HEK293 (cell line): ENCODE data around the gene PARP6.

Experiments
- CTCF ChIA-PET: fragments of 350-600 bp; formaldehyde crosslinking; extraction: SDS; loops from one replicate; lab custom pipeline; 2021; ENCODE audit warnings: antibody characterized with exemption; lab: Yijun Ruan, JAX
- POLR2A ChIA-PET: fragments of 300-600 bp; formaldehyde crosslinking; extraction: SDS; loops from one replicate; lab custom pipeline; 2020; ENCODE audit warnings: antibody characterized with exemption, inconsistent platforms; lab: Yijun Ruan, JAX
- H3K27ac ChIP-seq: fragments of 200-500 bp; sonication (Bioruptor generic); 2 replicates; pipeline ENCODE4 v1.5.1; 2014; ENCODE audit warnings: low read depth, low read length, control low read depth, inconsistent platforms; ENCODE audit errors: extremely low read depth
- H3K36me3 ChIP-seq, 2 experiments: fragments of 200-500 bp in 1 of 2; sonication (Bioruptor generic) in 1 of 2; 1 replicate in 1 of 2; 2 replicates in 1 of 2; pipeline ENCODE4 v1.5.1; 2014 to 2017; ENCODE audit warnings: inconsistent platforms in 2 of 2, low read length in 2 of 2; ENCODE audit not compliant: control insufficient read depth in 2 of 2, insufficient read depth in 1 of 2
- H3K4me1 ChIP-seq: fragments of 200-500 bp; sonication (Bioruptor generic); 2 replicates; pipeline ENCODE4 v1.5.1; 2014; ENCODE audit warnings: mild to moderate bottlenecking, low read length, inconsistent platforms; ENCODE audit not compliant: control insufficient read depth, insufficient read depth
- H3K4me3 ChIP-seq: 2 replicates; pipeline ENCODE4 v1.5.1; 2011; ENCODE audit warnings: low read depth, mild to moderate bottlenecking, control low read depth, low read length, moderate library complexity
- H3K9me3 ChIP-seq: fragments of 200-500 bp; sonication (Bioruptor generic); 2 replicates; pipeline ENCODE4 v1.5.1; 2014; ENCODE audit warnings: low read depth, low read length, inconsistent platforms; ENCODE audit not compliant: control insufficient read depth, insufficient read depth
- GFI1B ChIP-seq: fragments of 450-650 bp; formaldehyde crosslinking; IDR thresholded peaks from 2 replicates; pipeline ENCODE4 v1.5.1; 2016; ENCODE audit warnings: missing biosample characterization, missing genetic modification characterization
- KLF1 ChIP-seq: fragments of 450-650 bp; formaldehyde crosslinking; IDR thresholded peaks from 2 replicates; pipeline ENCODE4 v1.5.1; 2016; ENCODE audit warnings: missing biosample characterization, missing genetic modification characterization
- MYNN ChIP-seq: fragments of 450-650 bp; formaldehyde crosslinking; IDR thresholded peaks from 2 replicates; pipeline ENCODE4 v1.5.1; 2016; ENCODE audit warnings: missing biosample characterization, missing genetic modification characterization, borderline replicate concordance
- PRDM1 ChIP-seq: fragments of 450-650 bp; formaldehyde crosslinking; IDR thresholded peaks from 2 replicates; pipeline ENCODE4; 2016; ENCODE audit warnings: missing biosample characterization, missing genetic modification characterization
- SP2 ChIP-seq: fragments of 450-650 bp; formaldehyde crosslinking; IDR thresholded peaks from 2 replicates; pipeline ENCODE4 v1.5.1; 2016; ENCODE audit warnings: missing biosample characterization, missing genetic modification characterization
- ZBTB17 ChIP-seq: fragments of 450-650 bp; formaldehyde crosslinking; IDR thresholded peaks from 2 replicates; pipeline ENCODE4 v1.5.1; 2016; ENCODE audit warnings: missing biosample characterization, missing genetic modification characterization
- ZBTB20 ChIP-seq: fragments of 450-650 bp; formaldehyde crosslinking; IDR thresholded peaks from 2 replicates; pipeline ENCODE4 v1.5.1; 2016; ENCODE audit warnings: missing biosample characterization, missing genetic modification characterization
- ZBTB26 ChIP-seq: fragments of 450-650 bp; formaldehyde crosslinking; optimal IDR thresholded peaks from 2 replicates; pipeline ENCODE3; 2016; ENCODE audit warnings: missing biosample characterization, mild to moderate bottlenecking, missing genetic modification characterization
- ZFP69B ChIP-seq: fragments of 450-650 bp; formaldehyde crosslinking; IDR thresholded peaks from 2 replicates; pipeline ENCODE4 v1.5.1; 2016; ENCODE audit warnings: missing biosample characterization, missing genetic modification characterization
- ZNF211 ChIP-seq: fragments of 450-650 bp; formaldehyde crosslinking; IDR thresholded peaks from 2 replicates; pipeline ENCODE4 v1.5.1; 2016; ENCODE audit warnings: low read depth, missing biosample characterization, missing genetic modification characterization
- ZNF266 ChIP-seq: fragments of 450-650 bp; formaldehyde crosslinking; IDR thresholded peaks from 2 replicates; pipeline ENCODE4 v1.5.1; 2016; ENCODE audit warnings: missing biosample characterization, missing genetic modification characterization, low read depth
- ZNF366 ChIP-seq: fragments of 450-650 bp; formaldehyde crosslinking; conservative IDR thresholded peaks from 2 replicates; pipeline ENCODE4 v1.5.1; 2016; ENCODE audit warnings: missing biosample characterization, missing genetic modification characterization
- ZNF398 ChIP-seq: fragments of 450-650 bp; formaldehyde crosslinking; IDR thresholded peaks from 2 replicates; pipeline ENCODE4 v1.5.1; 2017; ENCODE audit warnings: missing biosample characterization, missing genetic modification characterization
- ZNF530 ChIP-seq: fragments of 450-650 bp; formaldehyde crosslinking; IDR thresholded peaks from 2 replicates; pipeline ENCODE4 v1.5.1; 2016; ENCODE audit warnings: low read depth, missing biosample characterization, missing genetic modification characterization
- ZNF558 ChIP-seq: fragments of 450-650 bp; formaldehyde crosslinking; IDR thresholded peaks from 2 replicates; pipeline ENCODE4 v1.5.1; 2016; ENCODE audit warnings: missing biosample characterization, missing genetic modification characterization
- ZSCAN18 ChIP-seq: fragments of 450-650 bp; formaldehyde crosslinking; IDR thresholded peaks from 2 replicates; pipeline ENCODE4 v1.5.1; 2016; ENCODE audit warnings: missing biosample characterization, missing genetic modification characterization
- TF ChIP-seq, protein P1 (sequence below): fragments of 450-650 bp; formaldehyde crosslinking; IDR thresholded peaks from 2 replicates; pipeline ENCODE4 v1.5.1; 2016; ENCODE audit warnings: missing biosample characterization, missing genetic modification characterization, borderline replicate concordance
- TF ChIP-seq, protein P2 (sequence below): fragments of 450-650 bp; formaldehyde crosslinking; IDR thresholded peaks from 2 replicates; pipeline ENCODE4 v1.5.1; 2016; ENCODE audit warnings: missing biosample characterization, missing genetic modification characterization
- TF ChIP-seq, protein P3 (sequence below): fragments of 450-650 bp; formaldehyde crosslinking; IDR thresholded peaks from 2 replicates; pipeline ENCODE4 v1.5.1; 2016; ENCODE audit warnings: missing biosample characterization, missing genetic modification characterization
- TF ChIP-seq, protein P4 (sequence below): fragments of 450-650 bp; formaldehyde crosslinking; IDR thresholded peaks from 2 replicates; pipeline ENCODE4 v1.5.1; 2016; ENCODE audit warnings: missing biosample characterization, missing genetic modification characterization

Gene PARP6

DNA sequence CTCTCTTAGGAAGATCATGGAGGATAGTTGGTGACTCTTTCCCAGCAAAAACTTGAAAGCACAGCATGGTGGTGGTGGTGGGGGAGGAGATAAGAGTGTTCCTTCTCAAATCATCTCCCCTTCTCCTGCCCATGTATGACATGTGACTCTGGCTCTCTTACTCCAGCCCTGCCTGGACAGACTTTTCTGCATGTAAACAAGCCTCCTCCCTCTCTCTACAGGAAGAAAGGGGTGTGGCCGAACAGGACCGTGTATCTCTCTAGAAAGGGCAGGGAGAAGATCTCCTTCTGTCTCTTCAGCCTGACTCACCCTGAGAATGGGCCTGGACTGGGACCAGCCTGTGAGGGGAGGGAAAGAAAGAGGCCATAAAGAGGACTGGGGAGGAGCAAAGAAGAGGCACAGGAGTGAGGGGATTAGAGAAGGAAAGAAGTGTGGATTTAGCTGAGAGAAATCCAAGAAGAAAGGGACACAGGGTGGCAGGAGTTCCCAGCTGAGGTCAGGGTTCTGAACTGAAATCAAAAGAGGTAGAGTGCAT, 46.1 kb upstream of the PARP6 start (continued):
- TF ChIP-seq, protein P1, sequence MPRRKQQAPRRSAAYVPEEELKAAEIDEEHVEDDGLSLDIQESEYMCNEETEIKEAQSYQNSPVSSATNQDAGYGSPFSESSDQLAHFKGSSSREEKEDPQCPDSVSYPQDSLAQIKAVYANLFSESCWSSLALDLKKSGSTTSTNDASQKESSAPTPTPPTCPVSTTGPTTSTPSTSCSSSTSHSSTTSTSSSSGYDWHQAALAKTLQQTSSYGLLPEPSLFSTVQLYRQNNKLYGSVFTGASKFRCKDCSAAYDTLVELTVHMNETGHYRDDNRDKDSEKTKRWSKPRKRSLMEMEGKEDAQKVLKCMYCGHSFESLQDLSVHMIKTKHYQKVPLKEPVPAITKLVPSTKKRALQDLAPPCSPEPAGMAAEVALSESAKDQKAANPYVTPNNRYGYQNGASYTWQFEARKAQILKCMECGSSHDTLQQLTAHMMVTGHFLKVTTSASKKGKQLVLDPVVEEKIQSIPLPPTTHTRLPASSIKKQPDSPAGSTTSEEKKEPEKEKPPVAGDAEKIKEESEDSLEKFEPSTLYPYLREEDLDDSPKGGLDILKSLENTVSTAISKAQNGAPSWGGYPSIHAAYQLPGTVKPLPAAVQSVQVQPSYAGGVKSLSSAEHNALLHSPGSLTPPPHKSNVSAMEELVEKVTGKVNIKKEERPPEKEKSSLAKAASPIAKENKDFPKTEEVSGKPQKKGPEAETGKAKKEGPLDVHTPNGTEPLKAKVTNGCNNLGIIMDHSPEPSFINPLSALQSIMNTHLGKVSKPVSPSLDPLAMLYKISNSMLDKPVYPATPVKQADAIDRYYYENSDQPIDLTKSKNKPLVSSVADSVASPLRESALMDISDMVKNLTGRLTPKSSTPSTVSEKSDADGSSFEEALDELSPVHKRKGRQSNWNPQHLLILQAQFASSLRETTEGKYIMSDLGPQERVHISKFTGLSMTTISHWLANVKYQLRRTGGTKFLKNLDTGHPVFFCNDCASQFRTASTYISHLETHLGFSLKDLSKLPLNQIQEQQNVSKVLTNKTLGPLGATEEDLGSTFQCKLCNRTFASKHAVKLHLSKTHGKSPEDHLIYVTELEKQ (tag by site-specific recombination) = no peak
- no peak for TF ChIP-seq ZBTB17
- TF ChIP-seq, protein P2, sequence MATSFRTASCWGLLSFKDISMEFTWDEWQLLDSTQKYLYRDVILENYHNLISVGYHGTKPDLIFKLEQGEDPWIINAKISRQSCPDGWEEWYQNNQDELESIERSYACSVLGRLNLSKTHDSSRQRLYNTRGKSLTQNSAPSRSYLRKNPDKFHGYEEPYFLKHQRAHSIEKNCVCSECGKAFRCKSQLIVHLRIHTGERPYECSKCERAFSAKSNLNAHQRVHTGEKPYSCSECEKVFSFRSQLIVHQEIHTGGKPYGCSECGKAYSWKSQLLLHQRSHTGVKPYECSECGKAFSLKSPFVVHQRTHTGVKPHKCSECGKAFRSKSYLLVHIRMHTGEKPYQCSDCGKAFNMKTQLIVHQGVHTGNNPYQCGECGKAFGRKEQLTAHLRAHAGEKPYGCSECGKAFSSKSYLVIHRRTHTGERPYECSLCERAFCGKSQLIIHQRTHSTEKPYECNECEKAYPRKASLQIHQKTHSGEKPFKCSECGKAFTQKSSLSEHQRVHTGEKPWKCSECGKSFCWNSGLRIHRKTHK = no peak
- TF ChIP-seq ZNF266 (tag by site-specific recombination) = no peak
- no peak for TF ChIP-seq ZNF366 (tag by site-specific recombination)
- no peak for TF ChIP-seq ZNF558 (tag by site-specific recombination)
- TF ChIP-seq KLF1 (tag by site-specific recombination) = peak; percentile 49
- TF ChIP-seq, protein P3, sequence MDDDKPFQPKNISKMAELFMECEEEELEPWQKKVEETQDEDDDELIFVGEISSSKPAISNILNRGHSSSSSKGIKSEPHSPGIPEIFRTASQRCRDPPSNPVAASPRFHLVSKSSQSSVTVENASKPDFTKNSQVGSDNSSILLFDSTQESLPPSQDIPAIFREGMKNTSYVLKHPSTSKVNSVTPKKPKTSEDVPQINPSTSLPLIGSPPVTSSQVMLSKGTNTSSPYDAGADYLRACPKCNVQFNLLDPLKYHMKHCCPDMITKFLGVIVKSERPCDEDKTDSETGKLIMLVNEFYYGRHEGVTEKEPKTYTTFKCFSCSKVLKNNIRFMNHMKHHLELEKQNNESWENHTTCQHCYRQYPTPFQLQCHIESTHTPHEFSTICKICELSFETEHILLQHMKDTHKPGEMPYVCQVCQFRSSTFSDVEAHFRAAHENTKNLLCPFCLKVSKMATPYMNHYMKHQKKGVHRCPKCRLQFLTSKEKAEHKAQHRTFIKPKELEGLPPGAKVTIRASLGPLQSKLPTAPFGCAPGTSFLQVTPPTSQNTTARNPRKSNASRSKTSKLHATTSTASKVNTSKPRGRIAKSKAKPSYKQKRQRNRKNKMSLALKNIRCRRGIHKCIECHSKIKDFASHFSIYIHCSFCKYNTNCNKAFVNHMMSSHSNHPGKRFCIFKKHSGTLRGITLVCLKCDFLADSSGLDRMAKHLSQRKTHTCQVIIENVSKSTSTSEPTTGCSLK = no peak
- TF ChIP-seq, all 188 proteins: peak for 5

- Histone ChIP-seq H3K9me3 (no peaks in the 10 kb centered on the region), H3K4me1 (peaks cover 5% of the 10 kb centered on the region; the same call in 1 of the 2 replicates), H3K27ac (no peak overlapping the region), H3K36me3 (no peaks in the 10 kb centered on the region), H3K4me3 (no peak overlapping the region)
- CTCF ChIA-PET = interaction anchor here (0.7 kb wide), 1 partner anchor 454 kb away, joined by 3 read pairs; no protein-coding TSS in a partner anchor
- POLR2A ChIA-PET = no interaction called here
- TF ChIP-seq ZFP69B (tag by site-specific recombination) = no peak
- TF ChIP-seq ZNF266 (tag by site-specific recombination) = no peak
- 0 out of 2 replicates have a peak, but pooled peaks have one; percentile 20 for TF ChIP-seq SP2 (tag by site-specific recombination)
- peak; percentile 42; the same call in 1 of the 2 replicates for TF ChIP-seq KLF1 (tag by site-specific recombination)
- TF ChIP-seq ZBTB20 = peak; percentile 84
- no peak for TF ChIP-seq GFI1B (tag by site-specific recombination)
- no peak for TF ChIP-seq ZNF530 (tag by site-specific recombination)
- TF ChIP-seq, protein P4, sequence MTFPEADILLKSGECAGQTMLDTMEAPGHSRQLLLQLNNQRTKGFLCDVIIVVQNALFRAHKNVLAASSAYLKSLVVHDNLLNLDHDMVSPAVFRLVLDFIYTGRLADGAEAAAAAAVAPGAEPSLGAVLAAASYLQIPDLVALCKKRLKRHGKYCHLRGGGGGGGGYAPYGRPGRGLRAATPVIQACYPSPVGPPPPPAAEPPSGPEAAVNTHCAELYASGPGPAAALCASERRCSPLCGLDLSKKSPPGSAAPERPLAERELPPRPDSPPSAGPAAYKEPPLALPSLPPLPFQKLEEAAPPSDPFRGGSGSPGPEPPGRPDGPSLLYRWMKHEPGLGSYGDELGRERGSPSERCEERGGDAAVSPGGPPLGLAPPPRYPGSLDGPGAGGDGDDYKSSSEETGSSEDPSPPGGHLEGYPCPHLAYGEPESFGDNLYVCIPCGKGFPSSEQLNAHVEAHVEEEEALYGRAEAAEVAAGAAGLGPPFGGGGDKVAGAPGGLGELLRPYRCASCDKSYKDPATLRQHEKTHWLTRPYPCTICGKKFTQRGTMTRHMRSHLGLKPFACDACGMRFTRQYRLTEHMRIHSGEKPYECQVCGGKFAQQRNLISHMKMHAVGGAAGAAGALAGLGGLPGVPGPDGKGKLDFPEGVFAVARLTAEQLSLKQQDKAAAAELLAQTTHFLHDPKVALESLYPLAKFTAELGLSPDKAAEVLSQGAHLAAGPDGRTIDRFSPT (tag by site-specific recombination) = no peak
- no peak for TF ChIP-seq ZBTB26 (tag by site-specific recombination)
- TF ChIP-seq ZSCAN18 (tag by site-specific recombination) = no peak
- TF ChIP-seq ZNF398 = peak; percentile 76
- TF ChIP-seq ZNF211 (tag by site-specific recombination) = no peak
- no peak for TF ChIP-seq MYNN
- TF ChIP-seq PRDM1 (tag by site-specific recombination) = no peak
These were observed 43.5 kb upstream of the PARP6 start for GRCh38 chr15:72315706-72316370.
